Measurements from ENCODE around the gene GNAT1.

DNA sequence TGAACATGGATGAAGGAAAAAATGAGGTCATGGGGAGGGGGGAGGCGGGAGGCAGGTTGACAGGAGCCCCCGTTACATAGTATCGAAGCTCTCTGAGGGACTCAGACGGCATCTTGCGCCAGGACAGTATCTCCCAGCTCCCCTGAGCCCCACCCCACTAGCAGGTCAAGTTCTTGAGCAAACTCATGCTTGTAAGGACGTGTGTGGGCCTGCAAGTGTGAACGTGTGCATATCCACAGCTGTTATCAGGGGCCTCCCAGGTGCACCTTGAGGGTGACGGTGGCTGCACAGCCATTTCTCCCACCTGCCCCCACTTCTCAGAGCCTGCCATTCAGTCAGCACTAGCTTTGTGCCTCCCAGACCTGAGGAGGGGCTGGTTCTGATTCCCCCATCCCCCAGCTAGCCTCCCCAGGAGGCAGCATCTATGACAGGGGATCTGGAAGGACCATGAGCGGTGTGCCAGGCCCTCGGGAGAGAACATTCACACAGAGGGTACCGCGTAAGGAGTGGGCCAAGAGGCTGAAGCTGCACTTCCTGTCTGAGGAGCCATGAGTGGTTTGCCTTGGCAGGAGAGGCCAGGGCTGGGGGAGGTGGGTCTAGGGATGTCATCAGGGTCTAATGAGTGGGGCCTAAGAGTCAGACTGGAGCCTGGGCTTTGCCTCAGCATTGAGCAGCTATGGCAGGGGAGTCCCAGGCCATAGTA is 33.4 kb upstream of the GNAT1 start:
- TF ChIP-seq CTCF (optimal IDR thresholded peaks at IDR 0.05 in 1 of 3, IDR thresholded peaks at IDR 0.05 in 1 of 3, conservative IDR thresholded peaks at IDR 0.05 in 1 of 3; ENCODE audit: extremely low read depth in 1 of 3, insufficient read depth in 2 of 3, low read length in 3 of 3): no peak
- TF ChIP-seq EZH2 (IDR thresholded peaks at IDR 0.05; ENCODE audit: low read length): no peak
